ENCODE data around the gene FAM120B.

DNA sequence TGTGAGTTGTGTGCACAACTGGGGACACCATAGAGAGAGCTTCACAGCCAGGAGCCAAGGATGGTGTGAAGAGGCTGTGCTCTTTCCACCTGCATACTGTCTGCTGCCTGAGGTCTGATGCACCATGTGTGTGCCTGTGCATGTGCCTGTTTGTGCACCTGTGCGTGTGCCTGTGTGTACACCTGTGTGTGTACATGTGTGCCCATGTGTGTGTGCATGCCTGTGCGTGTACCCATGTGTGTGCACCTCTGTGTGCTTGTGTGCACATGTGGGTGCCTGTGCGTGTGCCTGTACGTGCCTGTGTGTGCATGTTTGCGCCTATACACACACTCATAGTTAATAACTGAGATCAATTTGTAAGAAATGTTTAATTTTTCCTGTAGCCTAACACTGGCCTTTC lies 51.3 kb downstream of the FAM120B start:
- TF ChIP-seq POLR2A (IDR thresholded peaks at IDR 0.05; ENCODE audit: low read depth, low read length) (no peak), TAF1 (IDR thresholded peaks at IDR 0.05; ENCODE audit: low read depth, low read length) (no peak), POLR2AphosphoS5 (IDR thresholded peaks at IDR 0.05; ENCODE audit: low read depth, low read length) (no peak), PAX5 (IDR thresholded peaks at IDR 0.05; ENCODE audit: insufficient read depth, low read length, severe bottlenecking) (no peak), POU2F2 (IDR thresholded peaks at IDR 0.05; ENCODE audit: low read depth, low read length) (no peak), SPI1 (IDR thresholded peaks at IDR 0.05; ENCODE audit: low read depth, low read length) (no peak)
